Activated CD8-positive, alpha-beta T cell treated with anti-CD3 and anti-CD28 coated beads for 36 hours (primary cell): ENCODE results near the gene RPL32. TPM values are rescaled to one million over a fixed set of nuclear protein-coding genes. Genes with fewer than 3 reads are reported as not detected.
"Not testable (repeated sequence)": the region's sequence is repeated elsewhere in the genome, so short reads cannot be mapped to it uniquely, and the experiment has no call there.

Experiments used
- ATAC-seq: fragments of 200-7000 bp; cut with Tn5 transposase; one replicate; pipeline ENCODE4 v1.10.0; 2021; ENCODE audit warnings: mild to moderate bottlenecking, moderate library complexity
- CTCF ChIA-PET: fragments of 350-600 bp; sonication (Branson Sonifier 250); formaldehyde crosslinking; loops from one replicate; lab custom pipeline; 2021; ENCODE audit warnings: antibody characterized with exemption; lab: Charles Lee
- POLR2A ChIA-PET: fragments of 350-600 bp; sonication (Branson Sonifier 250); formaldehyde crosslinking; loops from one replicate; lab custom pipeline; 2021; ENCODE audit warnings: antibody characterized with exemption; lab: Charles Lee
- DNase-seq: peaks from one replicate; pipeline ENCODE4 v3.0.0-alpha.2; 2020
- H3K27ac Mint-ChIP-seq: one replicate; pipeline ENCODE4 v1.8.0; 2021; ENCODE audit warnings: mild to moderate bottlenecking, mixed read lengths
- H3K27me3 Mint-ChIP-seq: one replicate; pipeline ENCODE4 v1.8.0; 2021; ENCODE audit warnings: mixed read lengths
- H3K36me3 Mint-ChIP-seq: one replicate; pipeline ENCODE4 v1.8.0; 2021; ENCODE audit warnings: low read depth, mixed read lengths
- H3K4me1 Mint-ChIP-seq: one replicate; pipeline ENCODE4 v1.8.0; 2021; ENCODE audit warnings: low read depth, mixed read lengths
- H3K4me3 Mint-ChIP-seq: one replicate; pipeline ENCODE4 v1.8.0; 2021; ENCODE audit warnings: mild to moderate bottlenecking, moderate library complexity, mixed read lengths
- H3K9me3 Mint-ChIP-seq: one replicate; pipeline ENCODE4 v1.8.0; 2021; ENCODE audit warnings: mixed read lengths
- CTCF ChIP-seq: fragments of 200-600 bp; IDR thresholded peaks from one replicate; pipeline ENCODE4 v1.8.0; 2022; ENCODE audit warnings: antibody characterized with exemption, mild to moderate bottlenecking
- intact Hi-C: fragments of 100-400 bp; cut with micrococcal nuclease; formaldehyde crosslinking; loops from one replicate; pipeline ENCODE4 v1.10.0; 2022
- total RNA-seq, 2 experiments: library from RNA; stranded (reverse); gene quantifications; one replicate each; pipeline ENCODE4 v1.2.3, GENCODE V29; 2021

Gene RPL32
- total RNA-seq, 2 experiments from 2014 or later: 2,861 to 2,981 TPM

- Mint-ChIP-seq H3K4me1 (peaks cover 13% of the 10 kb centered on the region), H3K4me3 (no peak overlapping the region), H3K27me3 (peaks cover 14% of the 10 kb centered on the region), H3K27ac (peak overlapping the region; percentile 46), H3K9me3 (no peaks in the 10 kb centered on the region), H3K36me3 (no peaks in the 10 kb centered on the region)
- no peak for DNase-seq
- no peak for ATAC-seq
- intact Hi-C loops: no loop called here
- CTCF ChIA-PET: interaction anchor here (2.1 to 3.8 kb wide), 2 partner anchors 18 to 44 kb away, joined by 7 to 15 read pairs; partner anchors contain the start of gene RPL32
- no peak for TF ChIP-seq CTCF
- POLR2A ChIA-PET: interaction anchor here (1.5 kb wide), 1 partner anchor 50 kb away, joined by 4 read pairs; no protein-coding TSS in a partner anchor
These were observed 44.2 kb upstream of the RPL32 start for GRCh38 chr3:12885583-12885930.

GRCh38 chr3:12884790-12885582, 43.6 kb upstream of the RPL32 start:
- H3K36me3 Mint-ChIP-seq: no peaks in the 10 kb centered on the region
- DNase-seq: no peak

GRCh38 chr3:12884186-12884680, 42.9 kb upstream of the RPL32 start:
- intact Hi-C loops: no loop called here
- POLR2A ChIA-PET: no interaction called here
- Mint-ChIP-seq H3K27me3 (peaks cover 9% of the 10 kb centered on the region), H3K27ac (no peak overlapping the region), H3K4me1 (peaks cover 13% of the 10 kb centered on the region), H3K9me3 (no peaks in the 10 kb centered on the region), H3K4me3 (no peak overlapping the region), H3K36me3 (no peaks in the 10 kb centered on the region)
- TF ChIP-seq CTCF: no peak
- CTCF ChIA-PET: interaction anchor here (0.9 to 1.2 kb wide), 2 partner anchors 8 to 15 kb away, joined by 4 read pairs; no protein-coding TSS in a partner anchor
- no peak for ATAC-seq
- no peak for DNase-seq

More at GRCh38 chr3:12884790-12885582, 43.6 kb upstream of the RPL32 start:
- intact Hi-C loops: no loop called here
- H3K9me3 Mint-ChIP-seq: no peaks in the 10 kb centered on the region
- no peak for ATAC-seq
- no peak overlapping the region for H3K4me3 Mint-ChIP-seq
- peaks cover 13% of the 10 kb centered on the region for H3K4me1 Mint-ChIP-seq
- peaks cover 12% of the 10 kb centered on the region for H3K27me3 Mint-ChIP-seq
- CTCF ChIA-PET: interaction anchor here (0.9 to 3.8 kb wide), 2 partner anchors 9 to 17 kb away, joined by 4 to 15 read pairs; no protein-coding TSS in a partner anchor
- H3K27ac Mint-ChIP-seq: no peak overlapping the region
- TF ChIP-seq CTCF: no peak
- POLR2A ChIA-PET: interaction anchor here (1.5 kb wide), 1 partner anchor 50 kb away, joined by 4 read pairs; no protein-coding TSS in a partner anchor

GRCh38 chr3:12882336-12883310, 41.3 kb upstream of the RPL32 start:
- no peak for ATAC-seq
- Mint-ChIP-seq H3K4me1 (peaks cover 13% of the 10 kb centered on the region), H3K9me3 (no peaks in the 10 kb centered on the region), H3K27ac (no peak overlapping the region), H3K27me3 (peaks cover 8% of the 10 kb centered on the region), H3K36me3 (no peaks in the 10 kb centered on the region), H3K4me3 (no peak overlapping the region)
- no peak for DNase-seq
- intact Hi-C loops: no loop called here
- ChIA-PET CTCF (interaction anchor here (1.2 kb wide), 1 partner anchor 9 kb away, joined by 6 read pairs; no protein-coding TSS in a partner anchor), POLR2A (no interaction called here)
- TF ChIP-seq CTCF: no peak

- H3K36me3 Mint-ChIP-seq, POLR2A ChIA-PET, DNase-seq, intact Hi-C loops, H3K4me3 Mint-ChIP-seq, ATAC-seq, H3K27ac Mint-ChIP-seq, CTCF ChIA-PET, H3K9me3 Mint-ChIP-seq, H3K27me3 Mint-ChIP-seq: not testable (repeated sequence)
- peaks cover 13% of the 10 kb centered on the region for H3K4me1 Mint-ChIP-seq
These were observed 40.5 kb upstream of the RPL32 start for GRCh38 chr3:12881858-12882257.
